ENCODE data around the gene SEMA4C. TPM values are rescaled to one million over a fixed set of nuclear protein-coding genes. Genes with fewer than 3 reads are reported as not detected.

SEMA4C gene
- total and polyA plus RNA-seq, 8 donors = 6.7 to 21.8 (median 10.0) TPM

- Histone ChIP-seq H3K36me3 (peaks cover 6 to 26% (median 14%) of the 10 kb centered on the region in 3 donors), H3K4me3 (peak overlapping the region; percentile 86 to 95 (median 90)), H3K27me3 (no peaks in the 10 kb centered on the region), H3K27ac (peak overlapping the region; percentile 75 to 89 (median 88)), H3K9me3 (no peaks in the 10 kb centered on the region), H3K4me1 (no peaks in the 10 kb centered on the region)
- 31 to 33% methylated on average over 26 to 27 of the region's 27 CpGs for WGBS, 2 donors
- no peak for FAIRE-seq
- DNase-seq = no peak
- no peak for ATAC-seq
- no peak for TF ChIP-seq CTCF (IDR thresholded peaks at IDR 0.05)
- intact Hi-C loops (cut with DNase I) = no loop called here
Measured at GRCh38 chr2:96867756-96868554, 1.9 kb downstream of the SEMA4C start.

GRCh38 chr2:96866986-96867755 lies 2.7 kb downstream of the SEMA4C start:
- no peak for TF ChIP-seq CTCF (IDR thresholded peaks at IDR 0.05)
- intact Hi-C loops (cut with DNase I) = no loop called here
- H3K9me3 ChIP-seq = no peaks in the 10 kb centered on the region
- no peak for FAIRE-seq
- no peak for ATAC-seq
- peak overlapping the region in 3 of 4 donors; percentile 12 to 88 (median 87) for H3K27ac ChIP-seq
- 69% methylated on average over 22 of the region's 22 CpGs for WGBS, 2 donors
- H3K4me1 ChIP-seq = no peaks in the 10 kb centered on the region
- H3K4me3 ChIP-seq = peak overlapping the region in 1 of 4 donors; percentile 95
- H3K36me3 ChIP-seq = peaks cover 6 to 26% (median 14%) of the 10 kb centered on the region in 3 donors
- H3K27me3 ChIP-seq = no peaks in the 10 kb centered on the region
- DNase-seq = no peak

GRCh38 chr2:96866586-96866985 lies 3.3 kb downstream of the SEMA4C start:
- no peak for FAIRE-seq
- Histone ChIP-seq H3K9me3 (no peaks in the 10 kb centered on the region), H3K36me3 (peaks cover 6 to 28% (median 14%) of the 10 kb centered on the region in 3 donors), H3K4me1 (no peaks in the 10 kb centered on the region), H3K27me3 (no peaks in the 10 kb centered on the region), H3K4me3 (no peak overlapping the region), H3K27ac (peak overlapping the region in 1 of 4 donors; percentile 12)
- intact Hi-C loops (cut with DNase I) = no loop called here
- DNase-seq = no peak
- WGBS, 2 donors = 82 to 88% methylated on average over 8 of the region's 8 CpGs
- ATAC-seq = no peak
- TF ChIP-seq CTCF (IDR thresholded peaks at IDR 0.05) = no peak

- no peak for DNase-seq
- no peaks in the 10 kb centered on the region for H3K4me1 ChIP-seq
- intact Hi-C loops (cut with DNase I) = no loop called here
- peaks cover 6 to 32% (median 17%) of the 10 kb centered on the region in 3 donors for H3K36me3 ChIP-seq
- no peaks in the 10 kb centered on the region for H3K27me3 ChIP-seq
- no peak for FAIRE-seq
- H3K4me3 ChIP-seq = no peak overlapping the region
- H3K9me3 ChIP-seq = no peaks in the 10 kb centered on the region
- no peak for TF ChIP-seq CTCF (IDR thresholded peaks at IDR 0.05)
- no peak overlapping the region for H3K27ac ChIP-seq
- WGBS, 2 donors = 90 to 92% methylated on average over 14 of the region's 14 CpGs
- ATAC-seq = no peak
Measured at GRCh38 chr2:96866149-96866548, 3.7 kb downstream of the SEMA4C start.
